Activated CD4-positive, alpha-beta T cell treated with anti-CD3 and anti-CD28 coated beads, Interleukin-2, amount 50 U/mL, for 1 hour (primary cell): Measurements from ENCODE around the gene SOX2.
"Not testable (repeated sequence)": the region's sequence is repeated elsewhere in the genome, so short reads cannot be mapped to it uniquely, and the experiment has no call there.

Experiments
- DNase-seq: peaks from one replicate; pipeline ENCODE4 v3.0.0-alpha.2; 2020

The SOX2 gene

GRCh38 chr3:181764033-181764432, 52.3 kb downstream of the SOX2 start:
- DNase-seq: not testable (repeated sequence)
